Progenitor cell of endocrine pancreas (in vitro differentiated cells): ENCODE results near the gene PRKAR1B. TPM values are rescaled to one million over a fixed set of nuclear protein-coding genes. Genes with fewer than 3 reads are reported as not detected.

Experiments
- DNase-seq: peaks from one replicate; pipeline ENCODE4 v3.0.0; 2021; ENCODE audit warnings: low spot score; ENCODE audit not compliant: unreplicated experiment
- H3K27ac Mint-ChIP-seq: 2 replicates; pipeline ENCODE4 v1.8.0; 2021; ENCODE audit warnings: mild to moderate bottlenecking, moderate library complexity, mixed read lengths
- H3K27me3 Mint-ChIP-seq: 2 replicates; pipeline ENCODE4 v1.8.0; 2021; ENCODE audit warnings: mixed read lengths
- H3K36me3 Mint-ChIP-seq: 2 replicates; pipeline ENCODE4 v1.8.0; 2022; ENCODE audit warnings: mixed read lengths; ENCODE audit not compliant: insufficient read depth
- H3K4me1 Mint-ChIP-seq: 2 replicates; pipeline ENCODE4 v1.8.0; 2021; ENCODE audit warnings: low read depth, mixed read lengths
- H3K4me3 Mint-ChIP-seq: 2 replicates; pipeline ENCODE4 v1.8.0; 2021; ENCODE audit warnings: low read depth, mild to moderate bottlenecking, moderate library complexity, mixed read lengths
- H3K9me3 Mint-ChIP-seq: 2 replicates; pipeline ENCODE4 v1.8.0; 2021; ENCODE audit warnings: low read depth, mixed read lengths
- total RNA-seq: library from RNA; stranded (reverse); gene quantifications from 2 replicates; pipeline ENCODE4 v1.2.1, GENCODE V29; 2021
- TF ChIP-seq, protein P1 (sequence below): fragments of 200-600 bp; sonication (generic); IDR thresholded peaks from one replicate; pipeline ENCODE4 v1.5.0; 2021; ENCODE audit warnings: antibody characterized with exemption, mild to moderate bottlenecking; ENCODE audit not compliant: unreplicated experiment

PRKAR1B gene
- total RNA-seq, 1 donor from 2014 or later = 54.2 TPM

GRCh38 chr7:684416-684815, 42.7 kb downstream of the PRKAR1B start:
- no peaks in the 10 kb centered on the region for H3K4me1 Mint-ChIP-seq
- H3K9me3 Mint-ChIP-seq = peaks cover 28% of the 10 kb centered on the region
- DNase-seq = no peak
- H3K27ac Mint-ChIP-seq = no peak overlapping the region
- TF ChIP-seq, protein P1, sequence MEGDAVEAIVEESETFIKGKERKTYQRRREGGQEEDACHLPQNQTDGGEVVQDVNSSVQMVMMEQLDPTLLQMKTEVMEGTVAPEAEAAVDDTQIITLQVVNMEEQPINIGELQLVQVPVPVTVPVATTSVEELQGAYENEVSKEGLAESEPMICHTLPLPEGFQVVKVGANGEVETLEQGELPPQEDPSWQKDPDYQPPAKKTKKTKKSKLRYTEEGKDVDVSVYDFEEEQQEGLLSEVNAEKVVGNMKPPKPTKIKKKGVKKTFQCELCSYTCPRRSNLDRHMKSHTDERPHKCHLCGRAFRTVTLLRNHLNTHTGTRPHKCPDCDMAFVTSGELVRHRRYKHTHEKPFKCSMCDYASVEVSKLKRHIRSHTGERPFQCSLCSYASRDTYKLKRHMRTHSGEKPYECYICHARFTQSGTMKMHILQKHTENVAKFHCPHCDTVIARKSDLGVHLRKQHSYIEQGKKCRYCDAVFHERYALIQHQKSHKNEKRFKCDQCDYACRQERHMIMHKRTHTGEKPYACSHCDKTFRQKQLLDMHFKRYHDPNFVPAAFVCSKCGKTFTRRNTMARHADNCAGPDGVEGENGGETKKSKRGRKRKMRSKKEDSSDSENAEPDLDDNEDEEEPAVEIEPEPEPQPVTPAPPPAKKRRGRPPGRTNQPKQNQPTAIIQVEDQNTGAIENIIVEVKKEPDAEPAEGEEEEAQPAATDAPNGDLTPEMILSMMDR = no peak
- H3K36me3 Mint-ChIP-seq = peaks cover 49% of the 10 kb centered on the region
- no peak overlapping the region for H3K4me3 Mint-ChIP-seq
- no peaks in the 10 kb centered on the region for H3K27me3 Mint-ChIP-seq

DNA sequence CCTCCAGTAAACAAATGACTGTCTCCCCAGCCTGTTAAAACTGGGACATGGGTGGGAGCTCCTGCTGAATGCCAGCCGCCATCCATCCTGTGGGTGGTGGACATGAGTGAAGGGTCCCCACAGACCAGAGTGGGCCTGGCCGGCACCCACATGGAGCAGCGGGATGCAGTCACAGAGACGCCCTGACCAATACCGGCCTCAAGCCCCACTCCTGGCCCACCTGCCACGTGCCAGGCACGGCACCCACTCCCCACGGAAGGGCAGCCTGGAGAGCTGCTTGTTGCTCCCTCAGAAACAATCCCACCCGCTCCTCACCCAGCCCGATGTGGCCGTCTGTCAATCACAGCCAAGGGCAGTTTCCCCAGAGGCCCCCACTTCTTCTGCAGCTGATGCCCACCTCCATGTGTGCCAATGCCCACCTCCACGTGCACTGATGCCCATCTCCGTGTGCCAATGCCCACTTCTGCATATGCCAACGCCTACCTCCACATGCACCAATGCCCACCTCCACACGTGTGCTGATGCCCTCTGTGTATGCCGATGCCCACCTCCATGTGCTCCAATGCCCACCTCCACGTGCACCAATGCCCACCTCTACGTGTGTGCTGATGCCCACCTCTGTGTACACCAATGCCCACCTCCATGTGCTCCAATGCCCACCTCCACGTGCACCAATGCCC, 43.4 kb downstream of the PRKAR1B start:
- Mint-ChIP-seq H3K27me3 (no peaks in the 10 kb centered on the region), H3K4me3 (no peak overlapping the region), H3K27ac (no peak overlapping the region), H3K4me1 (no peaks in the 10 kb centered on the region), H3K9me3 (peaks cover 26% of the 10 kb centered on the region), H3K36me3 (peaks cover 47% of the 10 kb centered on the region)
- no peak for DNase-seq
- TF ChIP-seq, protein P1 = no peak

GRCh38 chr7:682810-683209, 44.3 kb downstream of the PRKAR1B start:
- H3K4me3 Mint-ChIP-seq = no peak overlapping the region
- no peak overlapping the region for H3K27ac Mint-ChIP-seq
- peaks cover 47% of the 10 kb centered on the region for H3K36me3 Mint-ChIP-seq
- no peak for DNase-seq
- H3K4me1 Mint-ChIP-seq = no peaks in the 10 kb centered on the region
- H3K9me3 Mint-ChIP-seq = peaks cover 22% of the 10 kb centered on the region
- TF ChIP-seq, protein P1 = no peak
- H3K27me3 Mint-ChIP-seq = no peaks in the 10 kb centered on the region

GRCh38 chr7:681551-682307, 45.4 kb downstream of the PRKAR1B start:
- H3K9me3 Mint-ChIP-seq = peaks cover 12% of the 10 kb centered on the region
- H3K27ac Mint-ChIP-seq = no peak overlapping the region
- DNase-seq = no peak
- H3K4me1 Mint-ChIP-seq = no peaks in the 10 kb centered on the region
- H3K36me3 Mint-ChIP-seq = peaks cover 41% of the 10 kb centered on the region
- H3K27me3 Mint-ChIP-seq = no peaks in the 10 kb centered on the region
- no peak overlapping the region for H3K4me3 Mint-ChIP-seq
- TF ChIP-seq, protein P1 = no peak

DNA sequence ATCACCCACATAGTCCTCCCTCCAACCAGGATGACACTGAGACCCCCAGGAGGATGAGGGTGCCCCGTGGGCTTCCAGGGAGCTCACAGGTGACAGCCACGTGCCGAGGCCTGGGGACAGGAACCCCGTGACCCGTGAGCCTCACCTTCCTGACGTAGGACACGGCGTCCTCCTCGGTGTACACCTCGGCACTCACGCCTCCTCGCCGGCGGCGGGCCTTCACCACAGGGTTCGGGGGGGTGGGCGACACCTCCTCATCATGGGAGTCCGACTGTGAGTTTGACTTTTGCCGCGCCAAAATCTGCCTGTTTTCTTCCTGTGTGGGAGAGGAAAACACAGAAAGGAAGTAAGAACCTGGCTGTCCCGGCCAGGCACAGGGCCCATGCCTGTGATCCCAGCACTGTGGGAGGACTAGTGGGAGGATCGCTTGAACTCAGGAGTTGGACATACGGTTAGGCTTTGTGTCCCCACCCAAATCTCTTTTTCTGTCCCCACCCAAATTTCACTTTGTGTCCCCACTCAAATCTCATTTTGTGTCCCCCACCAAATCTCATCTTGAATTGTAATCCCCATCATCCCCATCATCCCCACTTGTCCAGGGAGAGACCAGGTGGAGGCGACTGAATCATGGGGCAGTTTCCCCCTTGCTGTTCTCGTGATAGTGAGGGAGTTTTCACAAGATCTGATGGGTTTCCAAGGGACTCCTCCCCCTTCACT, 46.5 kb downstream of the PRKAR1B start:
- TF ChIP-seq, protein P1 = no peak
- Mint-ChIP-seq H3K36me3 (peaks cover 37% of the 10 kb centered on the region), H3K4me1 (no peaks in the 10 kb centered on the region), H3K4me3 (no peak overlapping the region), H3K9me3 (peaks cover 7% of the 10 kb centered on the region), H3K27ac (no peak overlapping the region), H3K27me3 (no peaks in the 10 kb centered on the region)
- DNase-seq = no peak
